HG02763 (cell line): ENCODE data around the gene LCORL.
"Not testable (repeated sequence)": the region's sequence is repeated elsewhere in the genome, so short reads cannot be mapped to it uniquely, and the experiment has no call there.

ENCODE experiments used
- ATAC-seq: cut with Tn5 transposase; IDR thresholded peaks from one replicate; pipeline ENCODE4 v1.9.1; 2021; ENCODE audit warnings: mild to moderate bottlenecking, moderate library complexity; ENCODE audit not compliant: unreplicated experiment

LCORL gene

GRCh38 chr4:17865866-17866363 is 155.6 kb downstream of the LCORL start:
- no peak for ATAC-seq

GRCh38 chr4:17861906-17862305 is 159.6 kb downstream of the LCORL start:
- not testable (repeated sequence) for ATAC-seq

GRCh38 chr4:17859793-17860406 is 161.7 kb downstream of the LCORL start:
- ATAC-seq: no peak

- no peak for ATAC-seq
These were observed 167.5 kb downstream of the LCORL start for GRCh38 chr4:17854036-17854435.

GRCh38 chr4:17851959-17852358 is 169.6 kb downstream of the LCORL start:
- ATAC-seq: no peak

- ATAC-seq: not testable (repeated sequence)
These were observed 171.3 kb downstream of the LCORL start for GRCh38 chr4:17850295-17850694.

GRCh38 chr4:17846266-17846665 is 175.3 kb downstream of the LCORL start:
- ATAC-seq: no peak

- no peak for ATAC-seq
These were observed 197.5 kb downstream of the LCORL start for GRCh38 chr4:17823871-17824669.

- peak; percentile 68 for ATAC-seq
These were observed 204.5 kb downstream of the LCORL start for GRCh38 chr4:17817027-17817426.

GRCh38 chr4:17816142-17816541 is 205.4 kb downstream of the LCORL start:
- no peak for ATAC-seq

GRCh38 chr4:17814140-17814539 is 207.4 kb downstream of the LCORL start:
- no peak for ATAC-seq

GRCh38 chr4:17812801-17813200 is 208.8 kb downstream of the LCORL start:
- ATAC-seq: no peak

GRCh38 chr4:17812125-17812524 is 209.4 kb downstream of the LCORL start:
- no peak for ATAC-seq

- peak; percentile 24 for ATAC-seq
These were observed 210.4 kb downstream of the LCORL start for GRCh38 chr4:17811078-17811603.

- peak; percentile 87 for ATAC-seq
These were observed 211.1 kb downstream of the LCORL start, which contains the start of the genes DCAF16 and NCAPG for GRCh38 chr4:17810260-17811077. Gene DCAF16, minus strand, starts transcription at chr4:17810757. Its CDS starts 6,616 bp downstream, at chr4:17804141. Gene NCAPG, plus strand, starts transcription at chr4:17810979. Its CDS starts 99 bp downstream, at chr4:17811078.

GRCh38 chr4:17809667-17810066 is 211.9 kb downstream of the LCORL start:
- no peak for ATAC-seq

GRCh38 chr4:17807446-17807845 is 214.1 kb downstream of the LCORL start:
- no peak for ATAC-seq

- no peak for ATAC-seq
These were observed 215.9 kb downstream of the LCORL start for GRCh38 chr4:17805580-17806155.

- ATAC-seq: no peak
These were observed 223.7 kb downstream of the LCORL start for GRCh38 chr4:17797808-17798207.

- no peak for ATAC-seq
These were observed 226.8 kb downstream of the LCORL start for GRCh38 chr4:17794730-17795129.
